K562 (cell line): Measurements from ENCODE around the gene GRIK1.

Experiments
- EGR1 ChIP-seq: fragments of 450-650 bp; conservative IDR thresholded peaks from 2 replicates; pipeline ENCODE4 v1.6.1; 2017; ENCODE audit warnings: mild to moderate bottlenecking
- NCOA4 ChIP-seq: fragments of 450-650 bp; IDR thresholded peaks from 2 replicates; pipeline ENCODE4 v1.6.1; 2018; ENCODE audit warnings: mild to moderate bottlenecking; ENCODE audit not compliant: partially characterized antibody
- NFE2L1 ChIP-seq: fragments of 450-650 bp; IDR thresholded peaks from 2 replicates; pipeline ENCODE4 v1.6.1; 2016; ENCODE audit warnings: missing genetic modification characterization, low read depth, mild to moderate bottlenecking, missing compliant biosample characterization, moderate library complexity, borderline replicate concordance
- NRF1 ChIP-seq, 2 experiments: fragments of 450-650 bp; IDR thresholded peaks in 1 of 2; conservative IDR thresholded peaks in 1 of 2; 2 replicates each; pipeline ENCODE4 v1.6.1; 2014; ENCODE audit warnings: mild to moderate bottlenecking in 2 of 2
- SAFB ChIP-seq: fragments of 200-400 bp; formaldehyde crosslinking; IDR thresholded peaks from 2 replicates; pipeline ENCODE4 v1.6.1; 2017; ENCODE audit warnings: low read depth, low read length, borderline replicate concordance
- ZFP1 ChIP-seq: fragments of 450-650 bp; formaldehyde crosslinking; IDR thresholded peaks from 2 replicates; pipeline ENCODE4 v1.4.0; 2020; ENCODE audit warnings: mild to moderate bottlenecking, mixed read lengths
- ZNF57 ChIP-seq: fragments of 450-650 bp; formaldehyde crosslinking; IDR thresholded peaks from 2 replicates; pipeline ENCODE4 v1.4.0; 2020; ENCODE audit warnings: mild to moderate bottlenecking, moderate library complexity

DNA sequence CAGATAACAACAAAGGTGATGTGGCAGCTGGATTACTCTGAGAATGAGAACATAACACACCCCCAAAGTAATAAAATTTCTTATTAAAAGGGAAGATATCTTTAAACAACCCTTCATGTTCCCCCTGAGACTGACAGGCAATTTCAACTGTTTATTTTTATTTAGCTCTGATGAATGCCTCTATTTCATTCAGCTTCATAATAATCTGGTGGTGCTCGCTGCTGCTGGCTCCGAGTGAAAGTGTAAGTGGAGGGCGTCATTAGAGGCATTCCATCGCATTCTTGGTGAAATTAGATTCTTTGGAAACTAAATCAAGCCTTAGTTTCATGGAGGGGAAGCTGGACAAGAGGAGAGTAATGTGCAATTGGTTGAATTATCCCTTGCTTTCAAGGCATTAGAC, 128.9 kb downstream of the GRIK1 start:
- TF ChIP-seq NFE2L1 (no peak), EGR1 (no peak), ZNF57 (CRISPR knock-in tag) (no peak), SAFB (no peak), NCOA4 (no peak), ZFP1 (no peak), NRF1 (conservative IDR thresholded peaks at IDR 0.05 in 1 of 2, IDR thresholded peaks at IDR 0.05 in 1 of 2) (no peak)
